H4 (cell line): ENCODE data around the gene GLRA1. TPM values are rescaled to one million over a fixed set of nuclear protein-coding genes. Genes with fewer than 3 reads are reported as not detected.
"Not testable (repeated sequence)": the region's sequence is repeated elsewhere in the genome, so short reads cannot be mapped to it uniquely, and the experiment has no call there.

Experiments used
- DNase-seq: peaks from one replicate; pipeline ENCODE4 v3.0.0-alpha.2; 2015; ENCODE audit warnings: low spot score
- total RNA-seq: library from RNA; depleted of rRNA; stranded (reverse); fragments of >200 nt; shearing (Covaris generic); gene quantifications from 2 replicates; pipeline ENCODE4 v1.2.3, GENCODE V29; 2014

The GLRA1 gene
- total RNA-seq, 1 experiment from 2014 or later = not detected

DNA sequence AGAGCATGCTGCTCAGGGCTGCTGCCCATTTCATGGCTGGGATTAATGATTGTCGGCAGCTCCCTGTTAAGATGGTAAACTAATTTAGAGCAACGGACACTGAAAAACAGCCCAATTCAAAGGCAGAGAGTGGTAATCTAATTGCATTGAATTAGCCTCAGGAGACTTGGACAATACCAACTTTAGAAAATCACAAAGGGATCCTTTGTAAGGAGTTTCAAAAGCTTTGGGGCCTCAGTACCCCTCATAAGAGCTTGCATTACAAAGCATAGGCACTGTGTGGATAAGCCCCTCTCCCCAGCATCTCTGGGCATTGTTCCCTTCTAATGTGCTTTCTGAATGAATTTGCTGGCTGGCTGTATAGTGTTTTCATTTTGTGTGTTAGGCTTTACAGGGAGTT is 6.7 kb downstream of the GLRA1 start:
- DNase-seq = no peak

GRCh38 chr5:151913425-151913824 is 11.2 kb downstream of the GLRA1 start:
- DNase-seq = no peak

DNA sequence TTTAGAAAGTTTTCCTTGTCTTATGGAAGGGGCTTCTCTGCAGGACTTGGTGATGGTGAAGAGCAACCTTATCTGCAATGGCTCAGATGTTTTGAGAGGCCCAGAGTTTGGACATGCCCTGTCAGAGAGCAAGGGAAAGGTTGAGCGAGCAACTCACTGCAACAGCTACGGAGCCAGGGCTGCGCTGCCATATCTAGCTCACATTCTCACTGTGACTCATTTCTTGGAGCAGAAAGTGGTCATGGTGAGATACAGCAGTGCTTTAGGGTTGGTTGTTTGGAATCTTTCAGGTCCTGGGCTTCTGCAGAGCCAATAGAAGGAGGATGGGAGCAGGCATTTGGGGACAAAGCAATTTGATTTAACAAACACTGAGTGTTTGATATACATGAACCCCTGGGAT is 12.3 kb downstream of the GLRA1 start:
- DNase-seq = no peak

GRCh38 chr5:151911011-151911410 is 13.6 kb downstream of the GLRA1 start:
- no peak for DNase-seq

- DNase-seq = no peak
Observed at GRCh38 chr5:151909628-151910027, 15.0 kb downstream of the GLRA1 start.

GRCh38 chr5:151906246-151906645 is 18.4 kb downstream of the GLRA1 start:
- no peak for DNase-seq

- DNase-seq = no peak
Observed at GRCh38 chr5:151905557-151905961, 19.1 kb downstream of the GLRA1 start.

DNA sequence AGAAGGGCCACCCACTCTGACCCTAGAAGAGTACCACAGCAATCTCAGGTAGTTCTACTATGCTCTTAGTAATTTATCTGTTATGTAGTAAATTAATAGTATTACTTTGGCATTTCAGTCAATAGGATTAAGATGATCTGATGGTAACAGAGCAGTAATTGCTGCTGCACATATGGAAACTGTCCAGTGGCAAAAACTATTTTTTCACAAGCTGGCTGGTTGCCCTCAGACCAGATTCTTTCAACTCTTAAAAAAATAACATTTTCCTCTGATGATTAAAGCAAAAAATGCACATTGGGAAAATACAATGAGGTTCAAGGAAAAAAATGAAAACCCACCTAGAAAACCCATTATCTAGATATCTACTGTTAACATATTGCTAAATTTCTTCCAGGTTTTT is 19.7 kb downstream of the GLRA1 start:
- DNase-seq = no peak

GRCh38 chr5:151904127-151904526 is 20.5 kb downstream of the GLRA1 start:
- DNase-seq = no peak

GRCh38 chr5:151903243-151903653 is 21.4 kb downstream of the GLRA1 start:
- no peak for DNase-seq

- DNase-seq = no peak
Observed at GRCh38 chr5:151902215-151902614, 22.4 kb downstream of the GLRA1 start.

DNA sequence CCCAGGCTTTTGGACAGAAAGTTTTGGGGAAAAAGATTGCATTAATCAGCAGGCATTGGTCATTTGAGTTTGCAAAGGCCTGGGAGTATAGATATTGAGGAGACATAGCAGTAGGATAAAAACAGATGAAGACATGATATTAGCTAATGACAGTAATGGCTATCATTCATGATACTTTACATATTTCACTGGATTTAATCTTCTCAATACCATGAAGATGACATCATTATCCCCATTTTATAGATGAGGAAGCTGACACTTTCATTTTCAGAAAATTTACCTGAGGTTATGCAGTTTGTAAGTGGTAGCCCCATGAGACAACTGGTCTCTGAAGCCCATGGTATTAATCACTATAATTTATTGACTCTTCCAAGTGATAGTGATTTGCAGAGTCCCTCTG is 23.0 kb downstream of the GLRA1 start:
- no peak for DNase-seq

GRCh38 chr5:151900891-151901290 is 23.8 kb downstream of the GLRA1 start:
- DNase-seq = no peak

DNA sequence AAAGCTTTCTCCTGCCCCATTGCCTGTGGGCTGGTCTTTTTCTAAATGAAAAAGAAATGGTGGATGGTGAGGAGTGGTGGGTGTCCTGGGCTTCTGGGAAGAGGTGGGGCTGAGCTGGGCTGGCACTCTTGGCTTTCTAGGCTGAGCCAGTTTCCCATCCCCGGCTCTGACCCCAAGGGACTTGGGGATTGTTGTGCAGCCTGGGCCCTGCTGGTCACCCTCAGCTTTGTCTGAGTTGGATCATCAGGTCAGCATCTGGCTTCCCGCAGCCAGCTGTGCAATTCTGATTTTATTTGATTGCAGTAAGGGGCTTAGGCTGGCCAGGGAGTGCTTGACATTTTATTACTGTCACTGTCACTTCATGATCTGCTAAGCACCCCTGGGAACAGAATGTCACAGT is 25.3 kb downstream of the GLRA1 start:
- DNase-seq = no peak

- no peak for DNase-seq
Observed at GRCh38 chr5:151897896-151898295, 26.8 kb downstream of the GLRA1 start.

GRCh38 chr5:151897020-151897552 is 27.6 kb downstream of the GLRA1 start:
- DNase-seq = no peak

GRCh38 chr5:151896031-151896691 is 28.5 kb downstream of the GLRA1 start:
- DNase-seq = no peak

DNA sequence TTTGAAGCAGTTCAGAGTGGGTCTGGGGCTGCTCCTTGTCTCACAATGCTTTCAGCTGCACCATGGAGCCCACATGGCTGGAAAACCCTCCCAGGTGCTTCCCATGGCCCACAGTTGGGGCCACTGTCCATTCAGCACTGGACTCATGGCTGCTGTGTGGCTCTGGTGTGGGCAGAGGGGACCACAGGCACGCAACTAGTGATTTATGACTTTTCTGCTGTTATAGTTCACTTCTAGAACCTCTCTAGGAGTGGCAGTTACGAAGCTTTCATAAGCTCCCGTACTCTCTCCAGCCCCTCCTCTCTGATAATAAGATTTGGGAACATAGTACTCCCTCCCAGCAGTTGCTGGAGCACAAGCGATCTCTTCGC is 29.0 kb downstream of the GLRA1 start:
- no peak for DNase-seq

DNA sequence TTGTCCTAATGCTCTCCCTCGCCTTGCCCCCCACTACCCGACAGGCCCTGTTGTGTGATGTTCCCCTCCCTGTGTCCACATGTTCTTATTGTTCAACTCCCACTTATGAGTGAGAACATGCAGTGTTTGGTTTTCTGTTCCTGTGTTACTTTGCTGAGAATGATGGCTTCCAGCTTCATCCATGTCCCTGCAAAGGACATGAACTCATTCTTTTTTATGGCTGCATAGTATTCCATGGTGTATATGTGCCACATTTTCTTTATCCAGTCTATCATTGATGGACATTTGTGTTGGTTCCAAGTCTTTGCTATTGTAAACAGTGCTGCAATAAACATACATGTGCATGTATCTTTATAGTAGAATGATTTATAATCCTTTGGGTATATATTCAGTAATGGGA is 31.2 kb downstream of the GLRA1 start:
- DNase-seq = not testable (repeated sequence)

- DNase-seq = no peak
Observed at GRCh38 chr5:151892393-151892792, 32.3 kb downstream of the GLRA1 start.

GRCh38 chr5:151890299-151890698 is 34.4 kb downstream of the GLRA1 start:
- DNase-seq = no peak

GRCh38 chr5:151889614-151890013 is 35.0 kb downstream of the GLRA1 start:
- no peak for DNase-seq

DNA sequence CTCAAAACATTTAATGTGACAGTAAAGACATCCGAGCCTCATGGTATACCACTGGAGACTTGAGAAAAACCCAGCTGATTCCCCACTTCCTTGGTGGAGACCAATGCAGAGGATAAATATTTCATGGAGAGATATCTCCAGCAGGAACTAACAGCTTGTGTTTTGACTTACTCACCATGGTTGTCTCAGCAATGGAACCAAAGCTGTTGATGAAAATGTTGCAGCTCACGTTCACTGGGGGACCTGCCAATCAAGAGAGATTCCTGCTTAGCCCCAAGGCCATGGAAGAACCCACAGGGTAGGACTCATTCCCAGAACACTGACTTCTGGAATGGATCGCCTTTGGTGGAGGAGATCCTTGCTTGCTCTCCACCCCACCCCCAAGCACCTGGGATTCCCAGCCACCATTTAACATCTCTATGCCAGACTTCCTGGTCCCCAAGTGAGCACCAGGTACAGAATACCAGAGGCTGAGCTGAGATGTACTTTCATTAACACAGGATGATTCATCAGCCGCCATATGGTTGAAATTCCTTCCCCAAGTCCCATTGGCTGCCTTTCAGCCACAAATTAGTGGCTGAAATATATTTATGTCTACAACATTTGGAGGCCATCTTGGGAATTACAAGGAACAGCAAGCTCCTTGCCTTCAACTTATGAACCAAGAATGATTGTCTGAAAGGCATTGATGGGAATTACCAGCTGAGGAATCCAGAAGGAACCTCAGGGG is 37.9 kb downstream of the GLRA1 start:
- no peak for DNase-seq
